ENCODE results near the gene UHRF2.

Gene UHRF2

DNA sequence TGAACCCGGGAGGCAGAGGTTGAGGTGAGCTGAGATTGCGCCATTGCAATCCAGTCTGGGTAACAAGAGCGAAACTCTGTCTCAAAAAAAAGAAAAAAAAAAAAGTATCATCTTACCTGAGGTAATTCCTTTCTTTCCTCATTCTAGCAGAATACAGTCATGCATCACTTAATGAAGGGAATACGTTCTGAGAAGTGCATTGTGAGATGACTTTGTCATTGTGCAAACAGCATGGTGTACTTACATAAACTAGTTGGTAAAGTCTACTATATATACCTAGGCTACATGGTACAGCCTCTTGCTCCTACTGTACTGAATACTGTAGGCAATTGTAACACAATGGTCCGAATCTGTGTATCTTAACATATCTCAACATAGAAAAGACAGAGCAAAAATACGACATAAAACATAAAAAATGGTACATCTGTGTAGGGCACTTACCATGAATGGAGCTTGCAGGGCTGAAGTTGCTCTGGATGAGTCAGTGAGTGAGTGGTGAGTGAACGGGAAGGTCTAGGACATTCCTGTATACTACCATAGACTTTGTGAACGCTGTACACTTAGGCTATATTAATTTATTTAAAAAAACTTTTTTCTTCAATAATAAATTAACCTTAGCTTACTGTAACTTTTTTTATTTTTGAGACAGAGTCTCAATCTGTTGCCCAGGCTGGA lies 132.2 kb downstream of the UHRF2 start:
- DNase-seq (ENCODE audit: low read depth, low spot score): no peak
- H3K4me3 ChIP-seq (ENCODE audit: low read length): no peak overlapping the region

DNA sequence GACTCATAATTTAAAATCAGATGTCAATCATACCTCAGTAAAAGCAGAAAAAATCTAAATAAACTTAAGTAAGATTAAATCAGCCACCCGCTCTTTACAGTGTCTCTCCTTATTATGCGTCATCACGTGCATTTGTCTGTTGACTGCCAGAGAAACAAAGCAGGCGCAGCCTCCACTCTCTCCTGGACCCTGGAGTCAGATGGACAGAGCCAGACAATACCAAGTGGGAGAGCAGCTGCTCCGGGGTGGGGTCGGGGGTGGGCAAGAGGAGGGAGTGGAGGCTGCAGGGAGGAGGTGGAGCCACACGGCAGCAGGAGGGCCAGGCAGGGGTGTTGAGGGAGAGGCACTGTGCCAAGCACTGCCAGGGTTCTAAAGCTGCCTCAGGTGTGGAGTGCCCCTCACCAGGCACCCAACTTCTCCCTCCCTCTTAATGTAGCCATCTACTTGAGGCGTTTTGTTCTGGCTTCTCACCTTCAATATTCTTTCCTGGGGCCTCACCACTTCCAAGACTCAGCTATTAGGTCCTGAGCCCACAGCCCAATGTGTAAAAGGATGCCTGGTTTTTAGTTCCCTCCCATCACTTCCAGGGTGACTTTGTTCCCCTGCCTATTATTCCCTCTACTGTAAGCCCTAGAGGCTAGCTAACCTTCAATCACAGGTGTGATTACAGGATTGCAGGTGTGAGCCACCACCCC lies 136.3 kb downstream of the UHRF2 start:
- no peak overlapping the region for H3K4me3 ChIP-seq (ENCODE audit: low read length)
- DNase-seq (ENCODE audit: low read depth, low spot score): no peak

DNA sequence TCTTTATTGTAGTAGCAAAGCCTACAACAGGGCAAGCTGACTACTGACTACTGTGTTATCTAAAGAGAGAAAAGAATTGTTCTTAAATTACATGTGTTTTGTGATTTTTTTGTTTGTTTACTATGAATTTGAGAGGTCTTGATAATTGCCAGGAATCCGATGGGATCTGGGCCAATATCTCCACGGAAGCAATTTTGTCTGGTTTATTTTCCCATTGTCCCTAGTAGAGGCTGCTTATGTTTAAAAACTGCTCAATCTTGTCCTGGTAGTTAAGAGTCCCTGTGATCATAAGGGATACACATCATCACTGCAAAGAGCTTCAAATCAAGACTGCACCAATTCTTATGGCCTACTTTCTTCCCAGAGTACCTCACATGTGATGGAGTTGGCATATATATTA lies 138.1 kb downstream of the UHRF2 start:
- no peak overlapping the region for H3K4me3 ChIP-seq (ENCODE audit: low read length)
- DNase-seq (ENCODE audit: low read depth, low spot score): no peak

DNA sequence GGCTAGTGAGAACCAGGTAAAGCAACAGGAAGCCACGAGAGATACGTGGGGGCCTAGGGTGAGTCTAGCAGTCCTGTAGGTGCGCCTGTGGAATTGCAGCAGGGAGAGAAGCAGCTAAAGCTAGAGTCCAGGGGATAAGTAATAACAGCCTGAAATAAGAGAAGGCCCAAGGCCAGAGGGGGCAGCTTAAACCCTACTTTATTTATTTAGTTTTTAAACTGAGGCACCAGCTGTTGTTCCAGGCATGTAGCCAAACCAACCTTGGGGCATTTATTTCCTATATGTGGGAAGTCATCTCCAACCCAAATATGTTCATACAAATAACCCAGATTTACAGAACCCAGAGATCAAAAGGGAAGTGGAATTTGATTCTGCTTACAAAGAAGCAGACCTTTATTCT lies 139.0 kb downstream of the UHRF2 start:
- DNase-seq (ENCODE audit: low read depth, low spot score): no peak
- H3K4me3 ChIP-seq (ENCODE audit: low read length): no peak overlapping the region

DNA sequence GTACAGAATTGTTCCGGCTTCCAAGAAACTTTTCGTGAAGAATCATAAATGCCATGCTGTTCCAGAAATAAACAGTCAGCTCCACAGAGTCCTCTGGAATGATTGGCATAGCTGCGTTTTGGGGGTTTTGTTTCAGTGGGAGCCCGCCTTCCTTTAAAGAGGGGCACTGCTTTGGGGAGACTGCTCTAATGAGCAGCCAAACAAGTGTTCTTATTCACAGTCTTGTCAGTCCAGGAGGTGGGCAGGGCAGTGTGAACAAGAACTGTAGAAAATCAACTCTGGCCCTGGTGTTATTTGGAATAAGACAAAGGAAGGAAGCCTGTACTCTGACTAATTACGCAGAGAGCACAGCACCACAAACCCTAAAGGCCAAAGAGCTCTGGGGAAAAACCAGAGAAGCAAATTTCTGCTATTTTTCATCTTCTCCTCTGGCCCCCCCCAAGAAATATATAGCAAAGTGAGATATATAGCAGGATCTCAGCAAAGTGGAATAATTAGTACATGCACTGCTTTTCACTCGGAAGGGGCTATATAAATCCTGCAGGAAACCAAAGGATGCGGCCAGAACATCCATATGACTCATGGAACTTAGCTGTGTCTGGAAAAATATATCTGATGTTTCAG lies 139.6 kb downstream of the UHRF2 start:
- no peak for DNase-seq (ENCODE audit: low read depth, low spot score)
- no peak overlapping the region for H3K4me3 ChIP-seq (ENCODE audit: low read length)

DNA sequence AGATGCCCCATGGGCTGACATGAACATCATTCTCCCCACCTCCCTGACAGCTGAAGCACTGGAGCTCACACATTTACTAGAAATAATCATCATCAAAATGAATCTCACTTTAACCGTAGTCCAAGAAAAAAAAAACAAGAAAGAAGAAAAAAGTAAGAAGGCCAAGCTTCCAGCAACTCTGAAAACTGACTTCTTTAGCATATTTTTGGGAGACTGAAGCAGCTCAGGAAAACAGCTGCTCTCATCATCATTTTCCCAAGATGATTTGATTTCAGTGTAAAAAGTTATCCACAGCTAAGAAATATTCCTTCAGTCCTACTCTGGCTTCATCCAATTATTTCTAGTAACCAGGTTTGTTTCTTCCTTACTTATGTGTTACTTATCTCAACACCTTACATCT lies 140.9 kb downstream of the UHRF2 start:
- no peak for DNase-seq (ENCODE audit: low read depth, low spot score)
- H3K4me3 ChIP-seq (ENCODE audit: low read length): no peak overlapping the region

Measured in Jurkat, Clone E6-1 (cell line).